Activated CD8-positive, alpha-beta memory T cell treated with anti-CD3 and anti-CD28 coated beads, Interleukin-2, amount 50 U/mL, for 48 hours (primary cell): ENCODE measurements around the gene MEMO1.
A peak's percentile ranks its signal among the peaks of the same experiment; 100 is the strongest.
"Not testable (repeated sequence)": the region's sequence is repeated elsewhere in the genome, so short reads cannot be mapped to it uniquely, and the experiment has no call there.

Source experiments
- DNase-seq: peaks from one replicate; pipeline ENCODE4 v3.0.0-alpha.2; 2020

The MEMO1 gene

GRCh38 chr2:32010670-32011484 is at the start of gene MEMO1:
MEMO1 (minus strand) TSS chr2:32011008; CDS start chr2:32010247, 761 bp downstream.
- peak; percentile 94 for DNase-seq

GRCh38 chr2:32060266-32060665 is 49.5 kb upstream of the MEMO1 start:
- no peak for DNase-seq

GRCh38 chr2:32058130-32058529 is 47.3 kb upstream of the MEMO1 start:
- no peak for DNase-seq

GRCh38 chr2:32054583-32054982 is 43.8 kb upstream of the MEMO1 start:
- not testable (repeated sequence) for DNase-seq

- DNase-seq, result no peak
These were observed 41.1 kb upstream of the MEMO1 start for GRCh38 chr2:32051836-32052439.

GRCh38 chr2:32043561-32043960 is 32.8 kb upstream of the MEMO1 start:
- no peak for DNase-seq

GRCh38 chr2:32039447-32040219 is 28.8 kb upstream of the MEMO1 start, which contains the start of gene DPY30:
DPY30 (minus strand) TSS chr2:32039805; CDS start chr2:32039456, 349 bp downstream.
- DNase-seq, result peak; percentile 95

- not testable (repeated sequence) for DNase-seq
These were observed 23.5 kb upstream of the MEMO1 start for GRCh38 chr2:32034198-32034887.

- not testable (repeated sequence) for DNase-seq
These were observed 8.1 kb upstream of the MEMO1 start for GRCh38 chr2:32018789-32019482.

GRCh38 chr2:32012872-32013271 is 2.1 kb upstream of the MEMO1 start:
- no peak for DNase-seq

- DNase-seq, result no peak
These were observed 715 bp upstream of the MEMO1 start for GRCh38 chr2:32011485-32011960.

GRCh38 chr2:32010280-32010669 is 533 bp downstream of the MEMO1 start:
- DNase-seq, result peak; percentile 80

- peak; percentile 74 for DNase-seq
These were observed 1.1 kb downstream of the MEMO1 start for GRCh38 chr2:32009516-32010256.

GRCh38 chr2:32008805-32009515 is 1.8 kb downstream of the MEMO1 start:
- no peak for DNase-seq

- DNase-seq, result no peak
These were observed 3.8 kb downstream of the MEMO1 start for GRCh38 chr2:32007121-32007391.

GRCh38 chr2:32005371-32005976 is 5.3 kb downstream of the MEMO1 start:
- DNase-seq, result no peak

GRCh38 chr2:32003791-32004190 is 7.0 kb downstream of the MEMO1 start:
- DNase-seq, result no peak

GRCh38 chr2:32002406-32002805 is 8.4 kb downstream of the MEMO1 start:
- no peak for DNase-seq

- DNase-seq, result no peak
These were observed 11.4 kb downstream of the MEMO1 start for GRCh38 chr2:31999438-31999837.

GRCh38 chr2:31998731-31999383 is 12.0 kb downstream of the MEMO1 start:
- DNase-seq, result no peak
